Mesodermal cell (in vitro differentiated cells): ENCODE measurements around the gene CAB39L.

Source experiments
- H3K27ac ChIP-seq: 2 replicates; pipeline ENCODE4 v1.7.0; 2013; ENCODE audit warnings: mild to moderate bottlenecking, low read depth, low read length, moderate library complexity; ENCODE audit not compliant: severe bottlenecking
- H3K36me3 ChIP-seq: 2 replicates; pipeline ENCODE4 v1.7.1; 2013; ENCODE audit warnings: mild to moderate bottlenecking, low read length, moderate library complexity; ENCODE audit not compliant: control insufficient read depth, insufficient read depth
- H3K4me1 ChIP-seq: one replicate; pipeline ENCODE4 v1.7.1; 2013; ENCODE audit warnings: mild to moderate bottlenecking, low read length; ENCODE audit not compliant: insufficient read depth, control insufficient read depth, poor library complexity, severe bottlenecking
- H3K4me3 ChIP-seq: 2 replicates; pipeline ENCODE4 v1.7.0; 2013; ENCODE audit warnings: low read length, control low read depth, mild to moderate bottlenecking; ENCODE audit not compliant: insufficient read depth, poor library complexity, severe bottlenecking; ENCODE audit errors: extremely low read depth
- H3K9me3 ChIP-seq: 2 replicates; pipeline ENCODE4 v1.7.1; 2013; ENCODE audit warnings: mild to moderate bottlenecking, low read length, moderate library complexity; ENCODE audit not compliant: control insufficient read depth
- WGBS, 2 experiments: methylation state at CpG; one replicate each; pipeline ENCODE4 v1.1.5; 2013; ENCODE audit warnings: missing lambda C conversion rate in 2 of 2; ENCODE audit not compliant: insufficient coverage in 2 of 2; 5-methylcytosine and 5-hydroxymethylcytosine counted together

Gene CAB39L

DNA sequence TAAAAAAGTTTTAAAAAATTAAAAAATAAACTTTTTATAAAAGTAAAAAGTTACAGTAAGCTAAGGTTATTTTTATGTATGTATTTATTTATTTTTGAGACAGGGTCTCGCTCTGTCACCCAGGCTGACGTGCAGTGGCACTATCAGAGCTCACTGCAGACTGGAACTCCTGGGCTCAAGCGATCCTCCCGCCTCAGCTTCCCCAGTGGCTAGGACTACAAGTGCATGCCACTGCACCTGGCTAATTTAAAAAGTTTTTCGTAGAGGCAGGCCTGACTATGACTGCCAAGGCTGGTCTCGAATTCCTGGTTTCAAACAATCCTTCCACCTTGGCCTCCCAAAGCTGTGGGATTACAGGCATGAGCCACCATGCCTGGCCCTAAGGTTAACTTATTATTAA, 132.0 kb downstream of the CAB39L start:
- peaks cover 12% of the 10 kb centered on the region for H3K4me1 ChIP-seq
- no peaks in the 10 kb centered on the region for H3K9me3 ChIP-seq
- no peak overlapping the region for H3K27ac ChIP-seq
- H3K4me3 ChIP-seq: no peak overlapping the region
- WGBS, 2 experiments: 92 to 95% methylated on average over 5 to 6 of the region's 6 CpGs
- H3K36me3 ChIP-seq: peaks cover 22% of the 10 kb centered on the region

DNA sequence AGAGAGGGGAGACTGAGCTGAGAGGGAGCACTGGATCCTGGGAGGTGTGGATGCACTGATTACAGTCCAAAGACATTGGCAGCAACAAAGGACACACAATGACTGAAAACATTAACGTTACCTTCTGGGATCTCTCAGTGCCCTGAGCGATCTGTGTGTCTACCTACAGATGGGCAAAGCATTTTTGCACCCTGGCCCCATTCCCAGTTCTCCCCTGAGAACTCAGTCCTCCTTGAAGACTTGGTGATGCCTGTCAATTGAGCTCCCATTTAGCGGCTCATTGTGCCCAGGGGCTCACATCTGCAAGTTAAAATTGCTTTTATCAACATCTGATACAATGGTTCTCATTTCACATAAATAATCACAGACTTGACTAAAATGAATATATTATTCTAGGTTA, 133.6 kb downstream of the CAB39L start:
- Histone ChIP-seq H3K27ac (no peak overlapping the region), H3K4me1 (peaks cover 12% of the 10 kb centered on the region), H3K4me3 (no peak overlapping the region), H3K9me3 (no peaks in the 10 kb centered on the region), H3K36me3 (peaks cover 22% of the 10 kb centered on the region)
- 93 to 95% methylated on average over 2 to 3 of the region's 3 CpGs for WGBS, 2 experiments

DNA sequence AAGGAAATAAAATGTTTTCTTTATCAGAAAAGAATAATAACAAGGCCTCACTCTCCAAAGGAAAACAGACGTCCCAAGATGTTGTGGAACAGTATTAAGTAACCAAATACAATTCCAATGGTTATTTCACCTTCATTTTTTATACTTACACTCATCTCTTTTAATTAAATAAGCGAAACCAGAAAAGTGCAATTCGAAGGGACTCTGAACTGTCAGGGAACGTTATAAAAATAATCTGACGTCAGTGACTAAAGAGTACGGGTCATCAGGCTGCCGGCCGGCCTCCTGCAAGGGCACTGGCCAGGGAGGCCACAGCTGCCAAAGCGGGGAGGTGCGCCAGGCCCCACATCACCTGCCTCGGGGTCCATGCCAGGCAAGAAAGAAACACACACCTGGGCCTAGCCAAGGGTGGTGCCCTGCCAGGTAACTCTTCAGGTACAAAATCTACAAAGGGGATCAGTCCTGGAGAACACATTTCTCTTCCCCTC, 134.9 kb downstream of the CAB39L start:
- WGBS, 2 experiments: 91 to 94% methylated on average over 10 of the region's 11 CpGs
- Histone ChIP-seq H3K36me3 (peaks cover 22% of the 10 kb centered on the region), H3K4me3 (no peak overlapping the region)

DNA sequence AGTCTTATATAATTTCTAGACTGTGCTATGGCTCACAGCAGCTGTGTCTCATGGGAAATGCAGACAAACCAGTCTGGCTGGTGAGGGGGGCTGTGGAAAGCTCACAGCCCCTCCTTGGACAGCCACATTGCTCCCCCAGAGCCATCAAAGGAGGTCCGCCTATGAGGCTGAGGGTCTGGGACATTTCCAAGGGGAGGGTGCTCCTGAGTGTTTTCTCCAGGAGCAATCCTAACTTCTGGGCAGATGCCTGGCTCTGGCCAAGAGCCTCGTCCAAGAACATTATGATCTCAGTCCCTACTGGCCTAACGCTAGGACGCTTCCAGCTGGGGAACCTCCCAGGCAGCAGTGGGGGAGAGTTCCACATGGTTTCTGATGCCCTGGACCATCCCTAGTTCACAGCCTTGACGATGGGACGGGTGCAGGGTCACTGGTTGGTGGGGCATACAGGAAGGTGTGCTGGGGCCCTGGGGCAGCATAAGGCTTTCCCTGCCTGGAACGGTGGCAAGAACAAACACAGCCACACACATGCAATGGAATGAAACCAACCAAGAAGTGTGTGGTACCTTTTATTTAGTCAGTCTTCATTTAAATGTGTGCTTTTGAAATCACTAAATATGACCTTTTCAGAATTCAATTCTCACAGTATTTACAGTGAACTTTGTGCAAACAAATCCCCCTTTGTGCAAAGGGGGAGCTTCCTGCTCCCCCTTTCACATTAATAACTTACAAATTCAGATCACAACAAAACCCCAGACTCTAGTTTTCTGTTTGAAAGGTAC, 135.6 kb downstream of the CAB39L start:
- 92 to 93% methylated on average over 3 to 6 of the region's 7 CpGs for WGBS, 2 experiments
- peaks cover 6% of the 10 kb centered on the region for H3K4me1 ChIP-seq
- no peak overlapping the region for H3K27ac ChIP-seq
- peaks cover 22% of the 10 kb centered on the region for H3K36me3 ChIP-seq
- H3K4me3 ChIP-seq: no peak overlapping the region
- no peaks in the 10 kb centered on the region for H3K9me3 ChIP-seq

More for the DNA sequence above, 134.9 kb downstream of the CAB39L start:
- Histone ChIP-seq H3K9me3 (no peaks in the 10 kb centered on the region), H3K27ac (no peak overlapping the region), H3K4me1 (peaks cover 7% of the 10 kb centered on the region)

DNA sequence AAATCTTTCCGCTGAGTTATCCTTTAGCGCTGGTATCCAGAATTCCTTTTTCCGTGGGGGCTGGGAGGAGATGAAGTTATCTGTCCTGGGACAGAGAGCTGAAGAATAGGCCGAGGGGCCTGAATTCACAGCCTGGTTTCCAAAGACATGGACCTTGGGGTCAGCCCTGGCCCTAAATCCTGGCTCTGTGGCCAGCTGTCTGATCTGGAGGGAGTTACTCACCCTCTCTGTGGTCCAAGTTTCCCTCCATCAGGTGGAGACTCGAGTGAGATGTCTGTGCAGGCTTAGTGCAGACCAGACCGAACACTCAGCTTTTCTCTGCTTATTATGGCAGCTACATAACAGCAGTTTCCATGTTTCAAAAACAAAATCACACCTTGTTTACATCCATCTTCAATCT, 136.5 kb downstream of the CAB39L start:
- Histone ChIP-seq H3K27ac (no peak overlapping the region), H3K9me3 (no peaks in the 10 kb centered on the region), H3K4me3 (no peak overlapping the region), H3K36me3 (peaks cover 22% of the 10 kb centered on the region), H3K4me1 (peaks cover 5% of the 10 kb centered on the region)
- WGBS, 2 experiments: 91 to 97% methylated on average over 4 to 5 of the region's 6 CpGs

DNA sequence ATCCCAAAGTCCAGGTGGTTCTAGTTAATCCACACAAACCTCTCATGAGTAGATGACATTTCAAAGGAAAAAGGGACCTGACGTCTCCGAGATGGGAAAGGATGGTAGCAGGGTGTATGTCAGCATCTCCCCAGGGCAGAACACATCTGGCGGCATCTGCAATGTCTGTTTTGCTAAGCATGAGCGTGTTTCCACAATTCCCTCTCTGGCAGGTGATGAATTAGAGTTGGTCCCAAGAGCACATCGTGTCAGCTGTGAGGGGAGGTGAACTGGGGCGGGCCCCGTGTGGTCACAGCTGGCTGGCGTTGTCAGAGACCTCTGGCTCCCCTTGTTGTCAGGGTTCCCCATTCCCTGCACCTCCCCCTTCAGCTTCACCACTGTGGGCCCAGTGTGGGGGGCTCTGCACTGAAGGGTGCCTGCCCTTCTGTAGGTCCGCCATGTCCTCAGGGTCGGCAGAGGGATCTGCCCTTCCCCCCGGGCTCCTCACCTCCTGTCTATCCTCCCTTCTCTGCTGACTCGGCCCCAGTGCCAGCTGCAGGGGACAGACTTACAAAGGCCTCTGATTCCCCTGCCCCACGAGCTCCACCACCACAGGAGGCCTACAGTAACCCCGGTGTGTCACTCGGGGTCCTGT, 138.0 kb downstream of the CAB39L start:
- no peak overlapping the region for H3K4me3 ChIP-seq
- peaks cover 16% of the 10 kb centered on the region for H3K36me3 ChIP-seq
- H3K4me1 ChIP-seq: peaks cover 5% of the 10 kb centered on the region
- no peak overlapping the region for H3K27ac ChIP-seq
- 89 to 92% methylated on average over 5 to 7 of the region's 15 CpGs for WGBS, 2 experiments
- no peaks in the 10 kb centered on the region for H3K9me3 ChIP-seq

DNA sequence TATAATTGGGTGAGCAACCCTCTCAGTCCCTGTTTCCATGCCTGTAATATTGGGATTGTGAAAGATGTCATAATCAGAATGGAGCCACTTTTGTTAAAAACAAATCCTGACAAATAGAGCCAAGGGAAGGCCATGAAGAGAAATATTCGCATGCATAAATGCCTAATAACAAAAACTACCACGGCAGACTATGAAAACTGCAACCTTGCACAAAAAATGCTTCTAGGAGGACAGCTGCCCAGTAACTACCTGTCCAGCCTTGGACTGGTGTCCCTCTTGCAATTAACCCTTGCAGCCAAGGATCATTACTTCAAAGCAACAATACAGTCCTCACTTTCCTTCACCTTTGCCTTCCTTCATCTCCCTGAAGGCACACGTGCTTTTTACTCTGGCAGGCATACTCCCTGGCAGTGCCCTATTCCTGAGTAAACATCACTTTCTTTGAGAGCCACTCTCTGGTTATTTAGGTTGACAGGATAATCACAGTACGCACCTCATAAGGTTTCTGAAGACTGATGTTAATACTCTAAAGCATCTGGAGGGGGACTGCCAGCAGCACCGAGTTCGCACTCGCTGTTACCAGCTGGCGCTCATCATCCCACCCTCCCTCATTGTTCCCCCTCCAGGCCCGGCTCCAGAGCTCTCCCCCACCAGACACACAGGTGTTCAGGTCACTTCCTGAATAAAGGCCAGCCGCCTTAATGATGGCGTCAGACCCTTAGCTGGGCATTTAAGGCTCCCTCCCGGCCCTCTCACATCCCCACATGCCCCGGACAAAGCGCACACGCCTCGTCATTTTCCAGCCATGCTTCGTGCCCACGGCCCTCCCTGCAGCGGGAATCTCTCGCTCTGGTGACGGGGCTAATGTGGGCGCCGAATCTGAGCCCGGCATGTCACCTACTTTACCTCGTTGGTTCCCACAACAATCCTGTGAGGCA, 138.8 kb downstream of the CAB39L start:
- WGBS, 2 experiments: 88 to 95% methylated on average over 17 to 21 of the region's 25 CpGs
- peaks cover 5% of the 10 kb centered on the region for H3K4me1 ChIP-seq
- no peaks in the 10 kb centered on the region for H3K9me3 ChIP-seq
- H3K4me3 ChIP-seq: no peak overlapping the region
- H3K27ac ChIP-seq: no peak overlapping the region
- H3K36me3 ChIP-seq: peaks cover 10% of the 10 kb centered on the region

DNA sequence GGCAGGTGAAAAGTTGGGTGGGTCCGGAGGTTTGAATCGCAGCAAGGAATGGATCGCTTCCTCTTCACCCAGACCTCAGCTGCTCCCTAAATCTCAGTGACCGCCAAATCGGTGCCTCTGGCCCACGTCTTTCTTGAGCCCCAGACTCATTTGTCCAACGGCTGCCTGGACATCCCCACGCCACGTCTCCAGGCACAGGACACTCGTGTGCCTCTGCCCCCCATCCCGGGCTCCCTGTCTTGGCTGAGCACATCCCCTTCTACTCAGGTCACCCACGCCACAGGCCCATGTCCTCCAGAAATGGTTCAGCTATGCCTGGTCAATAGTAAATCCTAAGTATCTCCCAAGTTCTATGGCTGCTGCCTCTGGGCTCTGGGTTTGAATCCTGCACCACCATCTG, 139.5 kb downstream of the CAB39L start:
- 84 to 95% methylated on average over 12 of the region's 12 CpGs for WGBS, 2 experiments
- Histone ChIP-seq H3K4me1 (peaks cover 5% of the 10 kb centered on the region), H3K36me3 (peaks cover 4% of the 10 kb centered on the region), H3K9me3 (no peaks in the 10 kb centered on the region), H3K27ac (no peak overlapping the region), H3K4me3 (no peak overlapping the region)

DNA sequence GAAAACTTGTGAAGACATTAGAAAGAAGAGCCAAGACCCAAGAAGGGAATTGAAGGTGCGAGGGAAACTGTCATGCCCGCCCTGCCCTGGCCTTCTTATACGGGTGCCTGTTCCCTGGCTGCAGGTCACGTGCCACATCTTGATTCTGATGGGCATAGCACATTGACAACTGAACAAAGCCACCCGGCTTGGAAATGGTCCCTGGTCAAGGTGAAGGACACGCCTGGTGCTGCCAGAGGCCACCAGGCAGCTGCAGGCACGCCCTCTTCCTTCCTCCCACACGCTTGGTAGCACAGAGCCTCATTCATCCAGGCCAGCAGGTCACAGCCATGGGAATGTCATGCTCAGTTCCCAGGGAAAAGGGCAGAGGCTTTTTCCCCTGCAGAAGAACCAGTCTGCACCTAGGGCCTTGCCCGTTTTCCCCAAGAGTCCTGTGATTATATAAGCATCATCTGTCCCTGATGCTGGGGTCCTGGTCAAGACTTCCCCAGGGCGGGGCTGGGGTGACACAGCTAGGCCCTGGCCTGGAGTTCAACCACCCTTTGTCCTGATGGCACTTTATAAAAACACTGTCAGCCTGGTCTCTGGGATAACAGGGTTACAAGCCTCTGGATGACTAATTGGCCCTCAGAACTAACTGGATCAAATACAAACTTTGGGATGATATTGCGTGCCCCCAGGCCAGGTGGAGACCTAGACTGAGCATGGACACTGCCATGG, 140.2 kb downstream of the CAB39L start:
- no peak overlapping the region for H3K4me3 ChIP-seq
- no peak overlapping the region for H3K27ac ChIP-seq
- peaks cover 5% of the 10 kb centered on the region for H3K4me1 ChIP-seq
- no peaks in the 10 kb centered on the region for H3K9me3 ChIP-seq
- peaks cover 4% of the 10 kb centered on the region for H3K36me3 ChIP-seq
- 84 to 86% methylated on average over 10 to 11 of the region's 11 CpGs for WGBS, 2 experiments

DNA sequence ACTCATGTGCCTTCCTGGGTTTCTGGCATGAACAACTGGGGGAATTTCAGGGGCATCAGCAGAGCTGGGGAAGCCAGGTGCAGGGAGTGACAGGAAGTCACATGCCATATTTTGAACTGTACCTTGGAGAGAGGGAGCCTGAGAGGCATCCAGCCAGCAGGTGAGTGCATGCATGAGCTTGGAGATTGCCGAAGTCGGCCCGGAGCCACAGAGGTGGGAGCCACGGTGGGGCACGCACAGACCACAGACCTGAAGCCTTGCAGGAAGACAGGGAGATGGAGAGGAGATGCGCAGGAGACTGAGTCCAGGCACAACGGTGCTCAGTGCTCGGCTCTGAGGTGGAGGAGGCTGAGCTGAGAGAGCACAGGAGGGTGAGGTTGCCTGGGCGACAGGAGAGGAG, 141.0 kb downstream of the CAB39L start:
- peaks cover 4% of the 10 kb centered on the region for H3K36me3 ChIP-seq
- H3K4me3 ChIP-seq: no peak overlapping the region
- no peak overlapping the region for H3K27ac ChIP-seq
- no peaks in the 10 kb centered on the region for H3K9me3 ChIP-seq
- 92 to 93% methylated on average over 9 of the region's 9 CpGs for WGBS, 2 experiments
- H3K4me1 ChIP-seq: peaks cover 5% of the 10 kb centered on the region
